Measurements from ENCODE around the gene PAFAH1B2.

- TF ChIP-seq CTCF (IDR thresholded peaks at IDR 0.05; ENCODE audit: extremely low read depth in 1 of 2, insufficient read depth in 1 of 2, low read depth in 1 of 2, low read length in 2 of 2) (no peak), POLR2A (IDR thresholded peaks at IDR 0.05; ENCODE audit: low read depth, low read length) (no peak)
These were observed 54.5 kb downstream of the PAFAH1B2 start for GRCh38 chr11:117198613-117199012.

All from endothelial cell of umbilical vein (primary cell).